SK-N-SH (cell line): Measurements from ENCODE around the gene ITM2C.

ENCODE experiments used
- EP300 ChIP-seq, 2 experiments: IDR thresholded peaks; 2 replicates each; pipeline versions ENCODE4 v1.4.0 to v1.6.1; 2012; ENCODE audit warnings: borderline replicate concordance in 1 of 2, low read depth in 1 of 2, low read length in 1 of 2
- JUND ChIP-seq: IDR thresholded peaks from 2 replicates; pipeline ENCODE4 v1.4.0; 2012
- POLR2AphosphoS5 ChIP-seq: IDR thresholded peaks from 2 replicates; pipeline ENCODE4 v1.6.1; 2012; ENCODE audit warnings: low read depth, low read length
- RAD21 ChIP-seq: IDR thresholded peaks from 2 replicates; pipeline ENCODE4 v1.6.1; 2012; ENCODE audit warnings: mild to moderate bottlenecking, low read length
- SIN3A ChIP-seq: IDR thresholded peaks from 2 replicates; pipeline ENCODE4 v1.6.1; 2012; ENCODE audit warnings: low read depth, mild to moderate bottlenecking, low read length, moderate library complexity, borderline replicate concordance
- TAF1 ChIP-seq: IDR thresholded peaks from 2 replicates; pipeline ENCODE4 v1.6.1; 2012; ENCODE audit warnings: low read depth, mild to moderate bottlenecking, low read length, moderate library complexity, borderline replicate concordance
- TF ChIP-seq, protein P1 (sequence below): fragments of 200-600 bp; sonication (generic); IDR thresholded peaks from 2 replicates; pipeline ENCODE4 v1.6.1; 2017; ENCODE audit warnings: antibody characterized with exemption, mild to moderate bottlenecking, moderate library complexity
- TF ChIP-seq, protein P2 (sequence below): IDR thresholded peaks from 2 replicates; pipeline ENCODE4 v1.4.0; 2012; ENCODE audit warnings: low read depth

DNA sequence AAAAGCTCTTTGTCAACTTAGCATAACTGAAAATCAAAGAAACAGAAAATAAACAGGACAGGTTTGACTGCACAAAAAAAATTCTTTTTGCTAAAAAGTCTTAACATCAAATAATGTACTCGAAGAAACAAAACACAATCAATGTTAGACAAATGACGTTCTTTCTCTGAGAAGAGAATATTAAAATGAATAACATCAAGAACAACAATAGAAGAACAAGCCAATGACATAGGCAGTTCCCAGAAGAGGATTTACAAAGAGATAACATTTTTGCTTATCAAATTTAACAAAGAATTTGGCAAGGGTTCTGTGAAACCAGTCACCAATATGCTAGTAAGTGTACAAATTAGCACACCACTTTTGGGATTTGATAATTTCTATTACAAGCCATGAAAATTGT is 54.5 kb downstream of the ITM2C start:
- TF ChIP-seq POLR2AphosphoS5, result no peak
- no peak for TF ChIP-seq SIN3A
- TF ChIP-seq EP300 (IDR thresholded peaks at IDR 0.05; ENCODE audit: borderline replicate concordance in 1 of 2, low read depth in 1 of 2, low read length in 1 of 2), result no peak
- TF ChIP-seq RAD21, result no peak
- no peak for TF ChIP-seq TAF1
- TF ChIP-seq, protein P1, sequence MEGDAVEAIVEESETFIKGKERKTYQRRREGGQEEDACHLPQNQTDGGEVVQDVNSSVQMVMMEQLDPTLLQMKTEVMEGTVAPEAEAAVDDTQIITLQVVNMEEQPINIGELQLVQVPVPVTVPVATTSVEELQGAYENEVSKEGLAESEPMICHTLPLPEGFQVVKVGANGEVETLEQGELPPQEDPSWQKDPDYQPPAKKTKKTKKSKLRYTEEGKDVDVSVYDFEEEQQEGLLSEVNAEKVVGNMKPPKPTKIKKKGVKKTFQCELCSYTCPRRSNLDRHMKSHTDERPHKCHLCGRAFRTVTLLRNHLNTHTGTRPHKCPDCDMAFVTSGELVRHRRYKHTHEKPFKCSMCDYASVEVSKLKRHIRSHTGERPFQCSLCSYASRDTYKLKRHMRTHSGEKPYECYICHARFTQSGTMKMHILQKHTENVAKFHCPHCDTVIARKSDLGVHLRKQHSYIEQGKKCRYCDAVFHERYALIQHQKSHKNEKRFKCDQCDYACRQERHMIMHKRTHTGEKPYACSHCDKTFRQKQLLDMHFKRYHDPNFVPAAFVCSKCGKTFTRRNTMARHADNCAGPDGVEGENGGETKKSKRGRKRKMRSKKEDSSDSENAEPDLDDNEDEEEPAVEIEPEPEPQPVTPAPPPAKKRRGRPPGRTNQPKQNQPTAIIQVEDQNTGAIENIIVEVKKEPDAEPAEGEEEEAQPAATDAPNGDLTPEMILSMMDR, result no peak
- no peak for TF ChIP-seq JUND
- TF ChIP-seq, protein P2, sequence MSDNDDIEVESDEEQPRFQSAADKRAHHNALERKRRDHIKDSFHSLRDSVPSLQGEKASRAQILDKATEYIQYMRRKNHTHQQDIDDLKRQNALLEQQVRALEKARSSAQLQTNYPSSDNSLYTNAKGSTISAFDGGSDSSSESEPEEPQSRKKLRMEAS, result no peak
